Kidney (tissue), 14 donors: ENCODE results near the gene HCFC2. TPM values are rescaled to one million over a fixed set of nuclear protein-coding genes. Genes with fewer than 3 reads are reported as not detected.
A peak's percentile ranks its signal among the peaks of the same experiment; 100 is the strongest.

Experiments used
- DNase-seq, 5 donors: peaks; one replicate each; pipeline ENCODE4 v3.0.0-alpha.2; 2013 to 2020
- FAIRE-seq: peaks from 2 replicates; lab custom pipeline; 2012; peaks lifted over from hg19 to GRCh38; lab: Jason Lieb, UNC
- H3K27ac ChIP-seq, 2 donors: one replicate each; pipeline ENCODE4 v1.7.0; 2013; ENCODE audit warnings: low read depth in 2 of 2, low read length in 2 of 2, inconsistent platforms in 1 of 2
- H3K27me3 ChIP-seq: one replicate; pipeline ENCODE4 v1.7.1; 2013; ENCODE audit warnings: low read length, inconsistent platforms; ENCODE audit not compliant: control insufficient read depth, insufficient read depth
- H3K36me3 ChIP-seq, 3 donors: one replicate each; pipeline versions ENCODE4 v1.7.0 to v1.7.1; 2013; ENCODE audit warnings: low read length in 3 of 3, control low read depth in 1 of 3, inconsistent platforms in 1 of 3; ENCODE audit not compliant: insufficient read depth in 3 of 3, control insufficient read depth in 2 of 3
- H3K4me1 ChIP-seq, 3 donors: one replicate each; pipeline versions ENCODE4 v1.7.0 to v1.7.1; 2013; ENCODE audit warnings: low read length in 3 of 3, inconsistent platforms in 1 of 3, low read depth in 1 of 3; ENCODE audit not compliant: control insufficient read depth in 2 of 3, insufficient read depth in 2 of 3
- H3K4me3 ChIP-seq, 3 donors: one replicate each; pipeline versions ENCODE4 v1.7.0 to v1.8.1; 2013; ENCODE audit warnings: low read length in 3 of 3, control low read depth in 1 of 3, inconsistent platforms in 1 of 3
- H3K9ac ChIP-seq, 3 donors: one replicate each; pipeline versions ENCODE4 v1.7.0 to v1.7.1; 2013; ENCODE audit warnings: low read length in 3 of 3, control low read depth in 1 of 3, inconsistent platforms in 1 of 3
- H3K9me3 ChIP-seq, 3 donors: one replicate each; pipeline versions ENCODE4 v1.7.0 to v1.7.1; 2013; ENCODE audit warnings: low read length in 3 of 3, control low read depth in 1 of 3, inconsistent platforms in 1 of 3; ENCODE audit not compliant: control insufficient read depth in 2 of 3, insufficient read depth in 1 of 3
- intact Hi-C: fragments of 100-400 bp; cut with DNase I; formaldehyde crosslinking; loops from one replicate; pipeline ENCODE4 v1.11.1; 2022
- polyA plus RNA-seq: library from polyadenylated mRNA; stranded (reverse); fragments of 350-450 nt; fragmentation: Illumina TruSeq; extraction: RNeasy Lipid Tissue Mini Kit (QIAGEN cat#74804); gene quantifications from one replicate; pipeline ENCODE4 v1.2.3, GENCODE V29; 2014; ENCODE audit warnings: low read depth, low replicate concordance; ENCODE audit not compliant: insufficient read depth
- total RNA-seq: library from RNA; stranded (reverse); fragmentation: NEBNext Ultra II Directional; extraction: Animal tissue kit (Norgen Biotek cat#: 25700); gene quantifications from one replicate; pipeline ENCODE4 v1.2.1, GENCODE V29; 2021
- TF ChIP-seq, protein P1 (sequence below): IDR thresholded peaks from 3 replicates; pipeline ENCODE4 v1.5.1; 2012; ENCODE audit warnings: mild to moderate bottlenecking, moderate library complexity, borderline replicate concordance; ENCODE audit not compliant: insufficient read depth; ENCODE audit errors: extremely low read depth
- donor health status: control.
- donor health status: control.
- donor health status: control.
- donor health status: control.
- donor health status: control.
- donor health status: DM: yes; HTN: yes; CAD: no.
- donor health status: Normal renal cell carcinoma (clear cell type).

Gene HCFC2
- total and polyA plus RNA-seq, 2 donors from 2014 or later = 6.0 to 18.1 TPM

DNA sequence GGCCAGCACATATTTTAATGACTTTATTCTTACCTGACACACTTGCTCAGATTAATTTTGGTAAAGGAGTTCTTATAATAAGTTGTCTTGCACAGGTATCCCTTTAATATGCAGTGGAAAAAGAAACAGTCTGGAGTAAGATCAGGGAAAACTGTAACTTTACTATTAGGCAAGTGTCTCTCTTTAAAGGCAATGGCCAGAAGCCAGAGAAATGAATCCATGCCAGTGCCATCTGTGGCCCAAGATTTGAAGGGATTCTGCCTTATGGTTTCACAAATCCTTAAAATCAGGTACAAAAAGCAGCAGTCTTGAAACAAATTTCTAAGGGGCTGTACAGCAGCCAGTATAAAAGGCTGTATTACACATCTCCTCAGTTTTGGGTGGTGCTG is 51.2 kb downstream of the HCFC2 start:
- H3K9ac ChIP-seq = peak overlapping the region in 2 of 3 donors; percentile 19 to 43
- H3K27ac ChIP-seq = peak overlapping the region; percentile 71 to 78
- peaks cover 0 to 15% (median 0%) of the 10 kb centered on the region in 3 donors for H3K4me1 ChIP-seq
- DNase-seq = no peak
- intact Hi-C loops = no loop called here
- no peaks in the 10 kb centered on the region for H3K27me3 ChIP-seq
- TF ChIP-seq, protein P1, sequence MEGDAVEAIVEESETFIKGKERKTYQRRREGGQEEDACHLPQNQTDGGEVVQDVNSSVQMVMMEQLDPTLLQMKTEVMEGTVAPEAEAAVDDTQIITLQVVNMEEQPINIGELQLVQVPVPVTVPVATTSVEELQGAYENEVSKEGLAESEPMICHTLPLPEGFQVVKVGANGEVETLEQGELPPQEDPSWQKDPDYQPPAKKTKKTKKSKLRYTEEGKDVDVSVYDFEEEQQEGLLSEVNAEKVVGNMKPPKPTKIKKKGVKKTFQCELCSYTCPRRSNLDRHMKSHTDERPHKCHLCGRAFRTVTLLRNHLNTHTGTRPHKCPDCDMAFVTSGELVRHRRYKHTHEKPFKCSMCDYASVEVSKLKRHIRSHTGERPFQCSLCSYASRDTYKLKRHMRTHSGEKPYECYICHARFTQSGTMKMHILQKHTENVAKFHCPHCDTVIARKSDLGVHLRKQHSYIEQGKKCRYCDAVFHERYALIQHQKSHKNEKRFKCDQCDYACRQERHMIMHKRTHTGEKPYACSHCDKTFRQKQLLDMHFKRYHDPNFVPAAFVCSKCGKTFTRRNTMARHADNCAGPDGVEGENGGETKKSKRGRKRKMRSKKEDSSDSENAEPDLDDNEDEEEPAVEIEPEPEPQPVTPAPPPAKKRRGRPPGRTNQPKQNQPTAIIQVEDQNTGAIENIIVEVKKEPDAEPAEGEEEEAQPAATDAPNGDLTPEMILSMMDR = no peak
- peaks cover 0 to 6% (median 0%) of the 10 kb centered on the region in 3 donors for H3K36me3 ChIP-seq
- H3K4me3 ChIP-seq = peak overlapping the region in 2 of 3 donors; percentile 10 to 24
- no peaks in the 10 kb centered on the region for H3K9me3 ChIP-seq
- FAIRE-seq = no peak

DNA sequence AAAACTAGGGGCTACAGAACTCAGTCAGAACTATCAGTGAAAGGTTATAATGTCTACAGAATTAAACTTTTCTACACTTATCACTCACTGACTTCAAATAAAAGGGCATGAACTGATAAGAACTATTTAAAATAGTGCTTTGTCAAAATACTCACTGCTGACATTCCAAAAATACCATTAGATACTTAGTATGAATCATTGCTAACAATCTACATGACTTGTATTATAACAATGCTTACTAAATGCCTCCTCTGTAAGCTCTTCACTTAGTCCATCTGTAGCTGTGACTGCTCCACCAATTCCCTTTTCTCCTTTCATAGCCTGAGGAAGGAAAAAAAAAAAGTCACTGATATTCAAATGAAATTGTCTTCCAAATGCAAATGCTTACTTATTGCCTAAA is 56.7 kb downstream of the HCFC2 start:
- H3K36me3 ChIP-seq = peaks cover 3 to 13% (median 4%) of the 10 kb centered on the region in 3 donors
- H3K9me3 ChIP-seq = no peaks in the 10 kb centered on the region
- H3K27ac ChIP-seq = no peak overlapping the region
- H3K4me1 ChIP-seq = peaks cover 0 to 10% (median 0%) of the 10 kb centered on the region in 3 donors
- FAIRE-seq = no peak
- no peaks in the 10 kb centered on the region for H3K27me3 ChIP-seq
- intact Hi-C loops = no loop called here
- DNase-seq = no peak
- TF ChIP-seq, protein P1 = no peak
- no peak overlapping the region for H3K9ac ChIP-seq
- no peak overlapping the region for H3K4me3 ChIP-seq

GRCh38 chr12:104122298-104122697 is 58.0 kb downstream of the HCFC2 start:
- peaks cover 3 to 13% (median 4%) of the 10 kb centered on the region in 3 donors for H3K36me3 ChIP-seq
- DNase-seq (no peak), FAIRE-seq (no peak)
- no peak overlapping the region for H3K9ac ChIP-seq
- H3K27ac ChIP-seq = no peak overlapping the region
- no peaks in the 10 kb centered on the region for H3K9me3 ChIP-seq
- TF ChIP-seq, protein P1 = no peak
- H3K4me3 ChIP-seq = no peak overlapping the region
- H3K27me3 ChIP-seq = no peaks in the 10 kb centered on the region
- intact Hi-C loops = no loop called here
- H3K4me1 ChIP-seq = no peaks in the 10 kb centered on the region

- peak in 2 of 5 donors; percentile 40 to 67 for DNase-seq
- intact Hi-C loops = no loop called here
- Histone ChIP-seq H3K27me3 (no peaks in the 10 kb centered on the region), H3K27ac (no peak overlapping the region), H3K4me1 (no peaks in the 10 kb centered on the region), H3K4me3 (no peak overlapping the region), H3K9ac (no peak overlapping the region), H3K36me3 (peaks cover 4 to 16% (median 8%) of the 10 kb centered on the region in 3 donors), H3K9me3 (no peaks in the 10 kb centered on the region)
- TF ChIP-seq, protein P1 = no peak
- FAIRE-seq = peak; percentile 74
Observed at GRCh38 chr12:104126548-104126947, 62.2 kb downstream of the HCFC2 start.
